Adrenal gland (tissue), 12 donors: ENCODE measurements around the gene PCSK6. TPM values are rescaled to one million over a fixed set of nuclear protein-coding genes. Genes with fewer than 3 reads are reported as not detected.

ENCODE experiments used
- DNase-seq, 7 donors: peaks; one replicate each; pipeline ENCODE4 v3.0.0-alpha.2; 2019 to 2020
- H3K27ac ChIP-seq, 5 donors: fragments of 200-600 bp; sonication (generic) in 4 of 5; 1 replicate in 3 of 5; 2 replicates in 2 of 5; pipeline versions ENCODE4 v1.5.1 to v1.8.0; 2016 to 2020; ENCODE audit warnings: mild to moderate bottlenecking in 1 of 5
- H3K27me3 ChIP-seq: fragments of 200-600 bp; 2 replicates; pipeline ENCODE4 v1.8.0; 2021
- H3K36me3 ChIP-seq, 2 donors: fragments of 200-600 bp; replicated peaks in 1 of 2; 1 replicate in 1 of 2; 2 replicates in 1 of 2; pipeline versions ENCODE4 v1.5.1 to v1.8.0; 2018 to 2022
- H3K4me1 ChIP-seq, 2 donors: fragments of 200-600 bp; replicated peaks in 1 of 2; 1 replicate in 1 of 2; 2 replicates in 1 of 2; pipeline versions ENCODE4 v1.5.1 to v1.8.0; 2018 to 2021
- H3K4me3 ChIP-seq, 4 donors: fragments of 200-600 bp; sonication (generic) in 3 of 4; one replicate each; pipeline ENCODE4 v1.5.1; 2016 to 2018
- H3K9me3 ChIP-seq, 3 donors: fragments of 200-600 bp; sonication (generic) in 1 of 3; replicated peaks in 1 of 3; 1 replicate in 2 of 3; 2 replicates in 1 of 3; pipeline versions ENCODE4 v1.5.1 to v1.8.0; 2016 to 2021
- CTCF ChIP-seq, 6 experiments: fragments of 450-650 bp in 4 of 6; fragments of 200-600 bp in 2 of 6; sonication (generic) in 1 of 6; IDR thresholded peaks; 1 replicate in 5 of 6; 2 replicates in 1 of 6; pipeline versions ENCODE4 v1.5.1 to v1.8.0; 2016 to 2021; ENCODE audit warnings: antibody characterized with exemption in 6 of 6, mild to moderate bottlenecking in 2 of 6, moderate library complexity in 1 of 6
- POLR2A ChIP-seq, 2 donors: fragments of 450-650 bp; IDR thresholded peaks; one replicate each; pipeline ENCODE4 v1.6.1; 2017; ENCODE audit warnings: antibody characterized with exemption in 2 of 2, mild to moderate bottlenecking in 2 of 2, moderate library complexity in 1 of 2
- WGBS, 4 donors: extraction: QIAGEN DNeasy Blood & Tissue Kit in 2 of 4; methylation state at CpG; one replicate each; pipeline versions ENCODE4 v1.1.5 to v1.1.7; 2013 to 2017; 5-methylcytosine and 5-hydroxymethylcytosine counted together
- intact Hi-C, 2 donors: fragments of 100-400 bp; cut with DNase I; formaldehyde crosslinking; loops; one replicate each; pipeline versions ENCODE4 v1.14.1 to v1.15.0; 2022 to 2023
- polyA plus RNA-seq, 3 donors: library from polyadenylated mRNA; stranded (reverse); fragments of 200-250 nt in 2 of 3; fragments of 350-450 nt in 1 of 3; fragmentation: Illumina TruSeq in 1 of 3; extraction: RNeasy Lipid Tissue Mini Kit (QIAGEN cat#74804) in 1 of 3; gene quantifications; one replicate each; pipeline ENCODE4 v1.2.3, GENCODE V29; 2013 to 2014
- total RNA-seq, 9 donors: library from RNA; depleted of rRNA in 4 of 9; stranded (reverse); fragments of >200 nt in 4 of 9; fragments of 120-200 nt in 1 of 9; fragmentation: NEBNext Ultra II Directional in 1 of 9; extraction: Animal tissue kit (Norgen Biotek cat#: 25700) in 1 of 9; gene quantifications; one replicate each; pipeline versions ENCODE4 v1.1.0 to v1.2.4, GENCODE V29; 2013 to 2023
- donor health status: healthy with polysubstance abuse.
- donor health status: Bipolar disorder and iron deficiency.
- donor health status: DM: yes; HTN: yes; CAD: no.
- donor health status: DM: no; HTN: no; CAD: no.
- donor health status: DM: no; HTN: no; CAD: no.
- donor health status: DM: yes; HTN: yes; CAD: no.

Gene PCSK6
- total and polyA plus RNA-seq, 12 donors = 0.88 to 53.0 (median 5.6) TPM

GRCh38 chr15:101371081-101371480 lies 118.4 kb downstream of the PCSK6 start:
- WGBS, 4 donors = 84 to 94% (median 92%) methylated on average over 7 of the region's 7 CpGs
- H3K36me3 ChIP-seq = no peaks in the 10 kb centered on the region
- no peak overlapping the region for H3K27ac ChIP-seq
- intact Hi-C loops = no loop called here
- H3K4me3 ChIP-seq = no peak overlapping the region
- H3K27me3 ChIP-seq = no peaks in the 10 kb centered on the region
- peaks cover 0 to 6% of the 10 kb centered on the region in 2 donors for H3K4me1 ChIP-seq
- DNase-seq = no peak
- no peaks in the 10 kb centered on the region for H3K9me3 ChIP-seq
- TF ChIP-seq CTCF (IDR thresholded peaks at IDR 0.05) = no peak

- WGBS, 4 donors = 88 to 92% (median 89%) methylated on average over 15 to 26 of the region's 26 CpGs
- Histone ChIP-seq H3K36me3 (no peaks in the 10 kb centered on the region), H3K4me3 (no peak overlapping the region), H3K9me3 (no peaks in the 10 kb centered on the region), H3K27ac (no peak overlapping the region), H3K4me1 (peaks cover 0 to 6% of the 10 kb centered on the region in 2 donors), H3K27me3 (no peaks in the 10 kb centered on the region)
- intact Hi-C loops = no loop called here
- no peak for TF ChIP-seq POLR2A (IDR thresholded peaks at IDR 0.05)
- TF ChIP-seq CTCF (IDR thresholded peaks at IDR 0.05) = no peak
- DNase-seq = no peak
These were observed 119.0 kb downstream of the PCSK6 start for GRCh38 chr15:101370330-101371024.

GRCh38 chr15:101369676-101370075 lies 119.8 kb downstream of the PCSK6 start:
- DNase-seq = no peak
- intact Hi-C loops = loop anchor here in 1 of 2 donors (10.0 kb wide), 1 partner anchor 115 kb away; the partner anchor contains the start of gene PCSK6

More at GRCh38 chr15:101369676-101370075, 119.8 kb downstream of the PCSK6 start:
- Histone ChIP-seq H3K9me3 (no peaks in the 10 kb centered on the region), H3K4me3 (no peak overlapping the region), H3K27ac (no peak overlapping the region), H3K36me3 (no peaks in the 10 kb centered on the region), H3K4me1 (peaks cover 0 to 6% of the 10 kb centered on the region in 2 donors), H3K27me3 (no peaks in the 10 kb centered on the region)
- 92 to 95% (median 93%) methylated on average over 8 of the region's 8 CpGs for WGBS, 4 donors
- TF ChIP-seq POLR2A (IDR thresholded peaks at IDR 0.05) (no peak), CTCF (IDR thresholded peaks at IDR 0.05) (no peak)
